H1 (cell line): ENCODE results near the gene TBC1D16. TPM values are rescaled to one million over a fixed set of nuclear protein-coding genes. Genes with fewer than 3 reads are reported as not detected.

Source experiments
- CTCF ChIA-PET: fragments of 300-600 bp; sonication (Branson Sonifier 250); formaldehyde crosslinking; loops from one replicate; lab custom pipeline; 2021; ENCODE audit not compliant: partially characterized antibody; lab: Charles Lee
- POLR2A ChIA-PET: fragments of 300-600 bp; sonication (Branson Sonifier 250); formaldehyde crosslinking; loops from one replicate; lab custom pipeline; 2021; ENCODE audit warnings: inconsistent platforms; ENCODE audit not compliant: partially characterized antibody; lab: Charles Lee
- DNase-seq, 2 experiments: peaks; one replicate each; pipeline versions ENCODE4 v3.0.0 to v3.0.0-alpha.2; 2010 to 2022; ENCODE audit warnings: low spot score in 2 of 2, low read depth in 1 of 2, mixed read lengths in 1 of 2
- FAIRE-seq: peaks from 2 replicates; lab custom pipeline; 2011; peaks lifted over from hg19 to GRCh38; lab: Jason Lieb, UNC
- H2AFZ ChIP-seq: 2 replicates; pipeline ENCODE4 v1.8.1; 2012; ENCODE audit warnings: low read length, inconsistent platforms
- H2AK5ac ChIP-seq: 2 replicates; pipeline ENCODE4 v1.6.1; 2013; ENCODE audit warnings: low read depth, low read length
- H2BK120ac ChIP-seq: replicated peaks from 2 replicates; pipeline ENCODE3; 2013; ENCODE audit warnings: low read depth, low read length, inconsistent platforms
- H2BK12ac ChIP-seq: 2 replicates; pipeline ENCODE4 v1.6.1; 2013; ENCODE audit warnings: low read depth, low read length
- H2BK15ac ChIP-seq: 2 replicates; pipeline ENCODE4 v1.6.1; 2013; ENCODE audit warnings: low read length
- H2BK20ac ChIP-seq: 2 replicates; pipeline ENCODE4 v1.6.1; 2013; ENCODE audit warnings: low read length
- H2BK5ac ChIP-seq: 2 replicates; pipeline ENCODE4 v1.6.1; 2013; ENCODE audit warnings: low read depth, low read length
- H3K14ac ChIP-seq: 2 replicates; pipeline ENCODE4 v1.6.1; 2013; ENCODE audit warnings: inconsistent platforms; ENCODE audit not compliant: insufficient read length
- H3K18ac ChIP-seq: 2 replicates; pipeline ENCODE4 v1.6.1; 2013; ENCODE audit warnings: low read length; ENCODE audit errors: extremely low read depth
- H3K23ac ChIP-seq: 2 replicates; pipeline ENCODE4 v1.6.1; 2013; ENCODE audit warnings: inconsistent platforms; ENCODE audit not compliant: insufficient read length
- H3K23me2 ChIP-seq: 2 replicates; pipeline ENCODE4 v1.6.1; 2013; ENCODE audit warnings: low read depth, low read length
- H3K27ac ChIP-seq: 2 replicates; pipeline ENCODE4 v1.6.1; 2011; ENCODE audit warnings: low read depth, low read length, inconsistent platforms
- H3K27me3 ChIP-seq, 4 experiments: replicated peaks in 1 of 4; 1 replicate in 1 of 4; 2 replicates in 3 of 4; pipeline versions ENCODE4 v1.6.1 to v1.8.1; 2011 to 2013; ENCODE audit warnings: low read length in 3 of 4, mild to moderate bottlenecking in 3 of 4, inconsistent platforms in 2 of 4, mixed read lengths in 2 of 4, moderate library complexity in 1 of 4; ENCODE audit not compliant: control insufficient read depth in 3 of 4, insufficient read depth in 3 of 4; ENCODE audit errors: extremely low read depth in 1 of 4
- H3K36me3 ChIP-seq, 4 experiments: 2 replicates each; pipeline versions ENCODE4 v1.6.1 to v1.8.1; 2011 to 2013; ENCODE audit warnings: mild to moderate bottlenecking in 4 of 4, low read length in 3 of 4, moderate library complexity in 2 of 4, control low read depth in 1 of 4, inconsistent platforms in 1 of 4; ENCODE audit not compliant: insufficient read depth in 4 of 4, control insufficient read depth in 2 of 4
- H3K4ac ChIP-seq: replicated peaks from 2 replicates; pipeline ENCODE3; 2013; ENCODE audit warnings: low read length, low read depth, mixed read lengths, inconsistent platforms; ENCODE audit not compliant: insufficient read length
- H3K4me1 ChIP-seq, 4 experiments: replicated peaks in 1 of 4; 1 replicate in 1 of 4; 2 replicates in 3 of 4; pipeline versions ENCODE4 v1.6.1 to v1.8.1; 2011 to 2013; ENCODE audit warnings: low read length in 3 of 4, inconsistent platforms in 2 of 4, mixed read lengths in 1 of 4; ENCODE audit not compliant: insufficient read depth in 4 of 4, control insufficient read depth in 3 of 4
- H3K4me2 ChIP-seq, 2 experiments: 2 replicates each; pipeline versions ENCODE4 v1.6.1 to v1.8.1; 2011 to 2013; ENCODE audit warnings: low read depth in 2 of 2, low read length in 2 of 2, control low read depth in 1 of 2, inconsistent platforms in 1 of 2, mild to moderate bottlenecking in 1 of 2; ENCODE audit not compliant: insufficient read depth in 1 of 2
- H3K4me3 ChIP-seq, 4 experiments: fragments of 200-600, 300-600 bp in 1 of 4; sonication (generic), shearing (Covaris generic), sonication (Bioruptor Twin) in 1 of 4; 2 replicates each; pipeline versions ENCODE4 v1.5.1 to v1.8.1; 2011 to 2016; ENCODE audit warnings: low read length in 4 of 4, low read depth in 3 of 4, control low read depth in 2 of 4, inconsistent platforms in 2 of 4, mild to moderate bottlenecking in 2 of 4, mixed read lengths in 1 of 4, moderate library complexity in 1 of 4; ENCODE audit not compliant: insufficient read depth in 2 of 4; ENCODE audit errors: extremely low read depth in 1 of 4
- H3K56ac ChIP-seq: replicated peaks from 2 replicates; pipeline ENCODE3; 2013; ENCODE audit warnings: low read depth, mild to moderate bottlenecking, mixed read lengths, low read length, inconsistent platforms; ENCODE audit not compliant: insufficient read length
- H3K79me1 ChIP-seq: 2 replicates; pipeline ENCODE4 v1.6.1; 2013; ENCODE audit warnings: low read depth, low read length, control low read depth
- H3K79me2 ChIP-seq, 2 experiments: 2 replicates each; pipeline versions ENCODE4 v1.6.1 to v1.8.1; 2012 to 2013; ENCODE audit warnings: low read length in 2 of 2, mild to moderate bottlenecking in 2 of 2, inconsistent platforms in 1 of 2; ENCODE audit not compliant: insufficient read depth in 2 of 2, control insufficient read depth in 1 of 2
- H3K9ac ChIP-seq, 4 experiments: replicated peaks in 1 of 4; 1 replicate in 1 of 4; 2 replicates in 3 of 4; pipeline versions ENCODE4 v1.6.1 to v1.8.1; 2011 to 2013; ENCODE audit warnings: low read depth in 3 of 4, low read length in 3 of 4, control low read depth in 2 of 4, mild to moderate bottlenecking in 2 of 4, moderate library complexity in 2 of 4, inconsistent platforms in 1 of 4; ENCODE audit errors: extremely low read depth in 1 of 4
- H3K9me3 ChIP-seq, 2 experiments: 2 replicates each; pipeline versions ENCODE4 v1.6.1 to v1.8.1; 2012 to 2013; ENCODE audit warnings: mild to moderate bottlenecking in 2 of 2, moderate library complexity in 2 of 2, control low read depth in 1 of 2, inconsistent platforms in 1 of 2, low read depth in 1 of 2, low read length in 1 of 2, mixed read lengths in 1 of 2; ENCODE audit not compliant: insufficient read depth in 2 of 2
- H4K20me1 ChIP-seq, 2 experiments: replicated peaks in 1 of 2; 2 replicates each; pipeline versions ENCODE3 to v1.8.1; 2011 to 2013; ENCODE audit warnings: inconsistent platforms in 2 of 2, low read length in 2 of 2, mild to moderate bottlenecking in 1 of 2; ENCODE audit not compliant: insufficient read depth in 2 of 2, control insufficient read depth in 1 of 2
- H4K5ac ChIP-seq: 2 replicates; pipeline ENCODE4 v1.6.1; 2013; ENCODE audit warnings: low read length, low read depth, mixed read lengths, inconsistent platforms; ENCODE audit not compliant: insufficient read length
- H4K8ac ChIP-seq: 2 replicates; pipeline ENCODE4 v1.8.0; 2013; ENCODE audit warnings: mild to moderate bottlenecking, moderate library complexity, low read length, inconsistent platforms; ENCODE audit not compliant: insufficient read depth; ENCODE audit errors: extremely low read depth
- H4K91ac ChIP-seq: replicated peaks from 2 replicates; pipeline ENCODE3; 2013; ENCODE audit warnings: low read length, mixed read lengths, inconsistent platforms; ENCODE audit not compliant: insufficient read length
- ASH2L ChIP-seq: fragments of 200-600, 300-600 bp; sonication (generic); IDR thresholded peaks from one replicate; pipeline ENCODE4 v1.7.1; 2017; ENCODE audit warnings: low read length
- CBX8 ChIP-seq: fragments of 300-800, 300-1000 bp; sonication (generic); IDR thresholded peaks from 2 replicates; pipeline ENCODE4 v1.7.1; 2016; ENCODE audit warnings: low read depth, low read length, borderline replicate concordance
- CHD2 ChIP-seq: IDR thresholded peaks from 2 replicates; pipeline ENCODE4 v1.6.1; 2012; ENCODE audit warnings: low read length, improper control_type of control experiment
- HDAC2 ChIP-seq, 2 experiments: fragments of 300-600 bp in 1 of 2; sonication (generic) in 1 of 2; IDR thresholded peaks; 2 replicates each; pipeline ENCODE4 v1.6.1; 2011 to 2012; ENCODE audit warnings: low read depth in 2 of 2, low read length in 2 of 2, mild to moderate bottlenecking in 2 of 2, moderate library complexity in 2 of 2, borderline replicate concordance in 1 of 2, inconsistent platforms in 1 of 2
- JUN ChIP-seq: IDR thresholded peaks from 2 replicates; pipeline ENCODE4 v1.6.1; 2011; ENCODE audit warnings: low read depth, mild to moderate bottlenecking, improper control_type of control experiment, low read length
- JUND ChIP-seq: IDR thresholded peaks from 2 replicates; pipeline ENCODE4 v1.6.1; 2011; ENCODE audit warnings: mild to moderate bottlenecking, improper control_type of control experiment, low read length
- KDM1A ChIP-seq: fragments of 200-600, 300-600 bp; sonication (generic); IDR thresholded peaks from 2 replicates; pipeline ENCODE4 v1.7.1; 2016; ENCODE audit warnings: mild to moderate bottlenecking, low read length, borderline replicate concordance
- KDM5A ChIP-seq: fragments of 200-600 bp; IDR thresholded peaks from 2 replicates; pipeline ENCODE4 v1.7.1; 2012; ENCODE audit warnings: mild to moderate bottlenecking, low read length, inconsistent platforms, mixed read lengths
- SP4 ChIP-seq: IDR thresholded peaks from 2 replicates; pipeline ENCODE4 v1.6.1; 2012; ENCODE audit warnings: low read length, inconsistent platforms
- TAF1 ChIP-seq: IDR thresholded peaks from 2 replicates; pipeline ENCODE4 v1.6.1; 2011; ENCODE audit warnings: mild to moderate bottlenecking, low read depth, low read length
- TBP ChIP-seq: IDR thresholded peaks from 2 replicates; pipeline ENCODE4 v1.6.1; 2011; ENCODE audit warnings: low read depth, low read length, improper control_type of control experiment
- WGBS, 2 experiments: shearing (Covaris generic) in 1 of 2; methylation state at CpG; one replicate each; pipeline versions ENCODE4 v1.1.6 to v1.1.7; 2013 to 2015; ENCODE audit warnings: low lambda C conversion rate in 2 of 2, mixed read lengths in 2 of 2, inconsistent platforms in 1 of 2, low coverage in 1 of 2, missing lambda C conversion rate in 1 of 2; ENCODE audit not compliant: insufficient replicate concordance in 2 of 2, insufficient coverage in 1 of 2, insufficient read length in 1 of 2; ENCODE audit errors: extremely low coverage in 1 of 2, missing lambda C conversion rate in 1 of 2; 5-methylcytosine and 5-hydroxymethylcytosine counted together
- polyA plus RNA-seq, 7 experiments: library from polyadenylated mRNA; depleted of rRNA in 3 of 7; stranded (reverse) in 5 of 7; unstranded in 2 of 7; fragments of >200 nt in 5 of 7; fragments of 200-250 nt in 2 of 7; gene quantifications; 1 replicate in 5 of 7; 2 replicates in 1 of 7; 4 replicates in 1 of 7; pipeline versions ENCODE4 v1.2.1 to v1.2.3, GENCODE V29; 2011 to 2013; ENCODE audit warnings: missing spikeins in 2 of 7, mixed read lengths in 2 of 7
- total RNA-seq: library from RNA; stranded (reverse); fragmentation: NEBNext Ultra II Directional; extraction: Animal tissue kit (Norgen Biotek cat#: 25700); gene quantifications from 2 replicates; pipeline ENCODE4 v1.2.1, GENCODE V29; 2021
- TF ChIP-seq, protein P1 (sequence below): IDR thresholded peaks from 2 replicates; pipeline ENCODE4 v1.6.1; 2011; ENCODE audit warnings: low read depth, mild to moderate bottlenecking, low read length; ENCODE audit not compliant: insufficient read depth

Gene TBC1D16
- total and polyA plus RNA-seq, 2 of the 8 experiments (the other 6 are each of a cell fraction or from before 2014, with no cell fraction given): 21.1 to 109 TPM

DNA sequence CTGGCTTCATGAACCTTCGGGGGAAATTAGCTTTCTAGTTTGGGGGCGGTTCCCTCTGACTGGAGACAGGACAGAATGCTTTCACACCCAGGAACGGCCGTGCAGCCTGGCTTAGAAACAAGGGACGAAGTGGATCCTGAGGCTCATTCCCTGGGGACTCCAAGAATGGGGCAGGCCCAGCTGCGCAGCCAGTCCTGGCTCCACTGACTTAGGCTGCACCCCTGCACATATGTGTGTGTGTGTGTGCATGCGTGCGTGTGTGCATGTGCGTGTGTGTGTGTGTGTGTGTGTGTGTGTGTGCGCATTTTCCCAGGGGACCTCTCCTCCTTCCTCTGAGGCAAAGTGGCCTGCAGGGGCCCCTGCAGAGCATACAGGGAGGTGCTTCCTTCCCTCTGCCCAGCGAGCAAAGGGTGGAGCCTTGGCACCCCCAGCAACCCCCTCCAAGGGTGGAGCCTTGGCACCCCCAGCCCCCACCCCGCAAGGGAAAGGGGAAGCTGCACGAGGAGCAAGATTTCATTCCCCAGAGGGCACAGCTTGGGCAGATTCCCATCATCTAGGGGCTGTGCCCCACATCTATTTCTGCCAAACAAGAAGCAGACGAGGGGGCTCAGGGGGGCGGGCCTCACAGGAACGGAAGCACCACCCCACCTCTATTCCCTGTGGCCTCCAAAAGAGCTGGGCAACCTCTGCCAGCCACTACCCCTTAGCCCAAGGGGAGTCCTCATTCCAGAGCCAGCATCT is 98.9 kb downstream of the TBC1D16 start:
- Histone ChIP-seq H2BK15ac (0 out of 2 replicates have a peak overlapping the region, but pooled peaks have one; percentile 97), H2BK20ac (no peak overlapping the region), H3K4me1 (peaks cover 0 to 31% (median 20%) of the 10 kb centered on the region in 4 experiments; a peak in 6 of 7 replicates), H3K9ac (no peak overlapping the region), H4K20me1 (peaks cover 4 to 9% of the 10 kb centered on the region in 2 experiments), H3K79me2 (no peaks in the 10 kb centered on the region), H3K4me2 (no peak overlapping the region), H3K27ac (no peak overlapping the region), H3K4ac (no peak overlapping the region), H2AK5ac (no peak overlapping the region), H2AFZ (no peak overlapping the region), H2BK120ac (no peak overlapping the region), H3K14ac (no peak overlapping the region), H4K5ac (no peak overlapping the region), H2BK12ac (peak overlapping the region; percentile 39; the same call in 1 of the 2 replicates), H3K4me3 (no peak overlapping the region), H4K91ac (no peak overlapping the region), H3K23me2 (no peaks in the 10 kb centered on the region), H2BK5ac (peak overlapping the region; percentile 68), H3K79me1 (no peaks in the 10 kb centered on the region), H3K27me3 (no peaks in the 10 kb centered on the region), H3K56ac (no peak overlapping the region), H3K18ac (no peak overlapping the region; the same call in 1 of the 2 replicates), H4K8ac (no peak overlapping the region; the same call in 1 of the 2 replicates), H3K23ac (no peak overlapping the region), H3K9me3 (no peaks in the 10 kb centered on the region), H3K36me3 (peaks cover 7 to 14% (median 10%) of the 10 kb centered on the region in 4 experiments; a peak in 5 of 8 replicates)
- ChIA-PET CTCF (interaction anchor here (0.8 to 4.8 kb wide), 6 partner anchors 13 to 90 kb away, joined by 3 to 25 read pairs (median 4); no protein-coding TSS in a partner anchor), POLR2A (interaction anchor here (0.7 to 11.0 kb wide), 10 partner anchors 9 to 123 kb away, joined by 3 to 152 read pairs (median 4); no protein-coding TSS in a partner anchor)
- 78% methylated on average over 12 of the region's 16 CpGs; no CpG with 5 or more reads in 1 of the 2 experiments for WGBS, 2 experiments
- FAIRE-seq: no peak
- DNase-seq: no peak
- TF ChIP-seq TBP (no peak), ASH2L (no peak), HDAC2 (IDR thresholded peaks at IDR 0.05; ENCODE audit: borderline replicate concordance in 1 of 2, low read depth in 2 of 2, low read length in 2 of 2) (no peak), SP4 (no peak), JUN (no peak), CBX8 (no peak), TAF1 (no peak), KDM5A (no peak), CHD2 (no peak), KDM1A (no peak), JUND (no peak)
- TF ChIP-seq, protein P1, sequence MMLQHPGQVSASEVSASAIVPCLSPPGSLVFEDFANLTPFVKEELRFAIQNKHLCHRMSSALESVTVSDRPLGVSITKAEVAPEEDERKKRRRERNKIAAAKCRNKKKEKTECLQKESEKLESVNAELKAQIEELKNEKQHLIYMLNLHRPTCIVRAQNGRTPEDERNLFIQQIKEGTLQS: no peak
